HepG2 (cell line): ENCODE data around the gene USP5. TPM values are rescaled to one million over a fixed set of nuclear protein-coding genes. Genes with fewer than 3 reads are reported as not detected.

Experiments used
- ARHGAP35 ChIP-seq: sonication (generic); formaldehyde crosslinking; IDR thresholded peaks from 2 replicates; pipeline ENCODE4 v1.9.0; 2022; ENCODE audit warnings: mild to moderate bottlenecking, inconsistent platforms, moderate library complexity, missing genetic modification reagents, borderline replicate concordance
- CENPBD1 ChIP-seq: sonication (generic); formaldehyde crosslinking; IDR thresholded peaks from 2 replicates; pipeline ENCODE4 v1.8.0; 2022; ENCODE audit warnings: missing genetic modification reagents, low read depth, mild to moderate bottlenecking, borderline replicate concordance
- CHD4 ChIP-seq: fragments of 200-600 bp; sonication (generic); IDR thresholded peaks from 2 replicates; pipeline ENCODE4 v1.7.0; 2017; ENCODE audit warnings: mild to moderate bottlenecking, low read length, borderline replicate concordance
- EZH2 ChIP-seq: conservative IDR thresholded peaks from 2 replicates; pipeline ENCODE4 v1.6.1; 2012; ENCODE audit warnings: mild to moderate bottlenecking, low read depth, low read length, moderate library complexity
- FOXA1 ChIP-seq, 2 experiments: fragments of 450-650 bp in 1 of 2; sonication (generic) in 1 of 2; formaldehyde crosslinking in 1 of 2; IDR thresholded peaks; 2 replicates each; pipeline versions ENCODE4 v1.4.0 to v1.6.1; 2016 to 2020; ENCODE audit warnings: missing genetic modification reagents in 1 of 2
- FOXJ3 ChIP-seq: sonication (generic); formaldehyde crosslinking; IDR thresholded peaks from 2 replicates; pipeline ENCODE4 v1.4.0; 2020; ENCODE audit warnings: missing genetic modification reagents, mild to moderate bottlenecking, borderline replicate concordance
- HOXD1 ChIP-seq: sonication (generic); formaldehyde crosslinking; IDR thresholded peaks from 2 replicates; pipeline ENCODE4 v1.5.0; 2020; ENCODE audit warnings: missing genetic modification reagents
- ISX ChIP-seq: sonication (generic); formaldehyde crosslinking; conservative IDR thresholded peaks from 2 replicates; pipeline ENCODE4 v1.5.0; 2020; ENCODE audit warnings: missing genetic modification reagents
- JUN ChIP-seq: sonication (generic); formaldehyde crosslinking; IDR thresholded peaks from 2 replicates; pipeline ENCODE4 v1.4.0; 2020; ENCODE audit warnings: mild to moderate bottlenecking, missing genetic modification reagents
- MAFK ChIP-seq, 2 experiments: IDR thresholded peaks in 1 of 2; conservative IDR thresholded peaks in 1 of 2; 2 replicates each; pipeline ENCODE4 v1.6.1; 2011; ENCODE audit warnings: improper control_type of control experiment in 2 of 2, low read length in 2 of 2
- MEF2D ChIP-seq: sonication (generic); formaldehyde crosslinking; IDR thresholded peaks from 2 replicates; pipeline ENCODE4 v1.5.1; 2020; ENCODE audit warnings: mild to moderate bottlenecking, missing genetic modification reagents
- MEIS2 ChIP-seq: sonication (generic); formaldehyde crosslinking; IDR thresholded peaks from 2 replicates; pipeline ENCODE4 v1.9.0; 2021; ENCODE audit warnings: mild to moderate bottlenecking, missing genetic modification reagents
- NBN ChIP-seq: fragments of 450-650 bp; conservative IDR thresholded peaks from 2 replicates; pipeline ENCODE4 v1.6.1; 2017
- NR0B2 ChIP-seq: sonication (generic); formaldehyde crosslinking; IDR thresholded peaks from 2 replicates; pipeline ENCODE4 v1.4.0; 2020; ENCODE audit warnings: mild to moderate bottlenecking, missing genetic modification reagents
- RCOR2 ChIP-seq: IDR thresholded peaks from 2 replicates; pipeline ENCODE4 v1.6.1; 2016; ENCODE audit warnings: missing biosample characterization, missing genetic modification reagents
- RFXANK ChIP-seq: IDR thresholded peaks from 2 replicates; pipeline ENCODE4 v1.6.1; 2016
- RORA ChIP-seq: sonication (generic); formaldehyde crosslinking; IDR thresholded peaks from 2 replicates; pipeline ENCODE4 v1.5.0; 2020; ENCODE audit warnings: mild to moderate bottlenecking, missing genetic modification reagents, moderate library complexity
- TAF15 ChIP-seq: fragments of 200-400 bp; formaldehyde crosslinking; IDR thresholded peaks from one replicate; pipeline ENCODE4 v1.6.1; 2018; ENCODE audit warnings: mild to moderate bottlenecking, low read depth, low read length; ENCODE audit not compliant: poor library complexity, severe bottlenecking
- TBP ChIP-seq: sonication (generic); formaldehyde crosslinking; IDR thresholded peaks from 2 replicates; pipeline ENCODE4 v1.5.0; 2020; ENCODE audit warnings: missing genetic modification reagents
- ZEB1 ChIP-seq: IDR thresholded peaks from 2 replicates; pipeline ENCODE4 v1.6.1; 2012; ENCODE audit warnings: mild to moderate bottlenecking, low read depth, inconsistent platforms; ENCODE audit not compliant: insufficient replicate concordance
- ZFP36 ChIP-seq: fragments of 150-350 bp; IDR thresholded peaks from 2 replicates; pipeline ENCODE4 v1.6.1; 2018; ENCODE audit warnings: borderline replicate concordance, low read length, low read depth; ENCODE audit not compliant: partially characterized antibody
- ZNF326 ChIP-seq: sonication (generic); formaldehyde crosslinking; IDR thresholded peaks from 2 replicates; pipeline ENCODE4 v1.4.0; 2020; ENCODE audit warnings: missing genetic modification reagents, borderline replicate concordance
- ZNF556 ChIP-seq: sonication (generic); formaldehyde crosslinking; IDR thresholded peaks from 2 replicates; pipeline ENCODE4 v1.4.0; 2020; ENCODE audit warnings: mild to moderate bottlenecking, missing genetic modification reagents, borderline replicate concordance
- ZNF558 ChIP-seq: sonication (generic); formaldehyde crosslinking; IDR thresholded peaks from 2 replicates; pipeline ENCODE4 v1.9.0; 2022; ENCODE audit warnings: mild to moderate bottlenecking, missing genetic modification reagents, borderline replicate concordance
- ZNF572 ChIP-seq: sonication (generic); formaldehyde crosslinking; IDR thresholded peaks from 2 replicates; pipeline ENCODE4 v1.5.1; 2020; ENCODE audit warnings: mild to moderate bottlenecking, missing genetic modification reagents
- ZNF576 ChIP-seq: sonication (generic); formaldehyde crosslinking; IDR thresholded peaks from 2 replicates; pipeline ENCODE4 v1.4.0; 2020; ENCODE audit warnings: mild to moderate bottlenecking, missing genetic modification reagents
- ZNF598 ChIP-seq: sonication (generic); formaldehyde crosslinking; IDR thresholded peaks from 2 replicates; pipeline ENCODE4 v1.5.1; 2020; ENCODE audit warnings: mild to moderate bottlenecking, missing genetic modification reagents, borderline replicate concordance
- ZNF704 ChIP-seq: sonication (generic); formaldehyde crosslinking; IDR thresholded peaks from 2 replicates; pipeline ENCODE4 v1.8.1; 2023; ENCODE audit warnings: mild to moderate bottlenecking, inconsistent platforms, moderate library complexity, missing genetic modification reagents, borderline replicate concordance
- ZNF737 ChIP-seq: sonication (generic); formaldehyde crosslinking; IDR thresholded peaks from 2 replicates; pipeline ENCODE4 v1.5.0; 2020; ENCODE audit warnings: missing genetic modification reagents, mild to moderate bottlenecking, borderline replicate concordance
- polyA plus RNA-seq, 8 experiments: library from polyadenylated mRNA; depleted of rRNA in 3 of 8; stranded (reverse) in 7 of 8; unstranded in 1 of 8; fragments of >200 nt; fragmentation: Illumina TruSeq in 4 of 8; extraction: Trizol in 4 of 8; gene quantifications; 2 replicates each; pipeline versions ENCODE4 v1.2.1 to v1.2.3, GENCODE V29; 2011 to 2016; ENCODE audit warnings: low read depth in 4 of 8, missing spikeins in 1 of 8, mixed read lengths in 1 of 8; ENCODE audit not compliant: insufficient read depth in 1 of 8
- total RNA-seq, 5 experiments: library from RNA; depleted of rRNA; stranded (reverse); fragments of >200 nt; fragmentation: Illumina TruSeq; extraction: Trizol; gene quantifications; 2 replicates each; pipeline ENCODE4 v1.2.3, GENCODE V29; 2016; ENCODE audit warnings: low read depth in 1 of 5

The USP5 gene
- total and polyA plus RNA-seq, 2 of the 13 experiments (the other 11 are each of a cell fraction or from before 2014, with no cell fraction given): 39.6 to 56.0 TPM

GRCh38 chr12:6904280-6905276 is 52.6 kb downstream of the USP5 start, which contains the start of gene LRRC23 (continued):
- TF ChIP-seq TAF15 (no peak), RCOR2 (CRISPR knock-in tag) (no peak), MEF2D (CRISPR knock-in tag) (0 out of 2 replicates have a peak, but pooled peaks have one; percentile 24), ZNF737 (CRISPR knock-in tag) (no peak), JUN (CRISPR knock-in tag) (no peak), ZNF576 (no peak), MAFK (conservative IDR thresholded peaks at IDR 0.05 in 1 of 2, IDR thresholded peaks at IDR 0.05 in 1 of 2; ENCODE audit: low read length in 2 of 2) (no peak), TBP (CRISPR knock-in tag) (no peak), CENPBD1 (CRISPR knock-in tag) (no peak), HOXD1 (CRISPR knock-in tag) (no peak), ARHGAP35 (CRISPR knock-in tag) (no peak), ZFP36 (no peak), FOXA1 (IDR thresholded peaks at IDR 0.05) (no peak), FOXA1 (CRISPR knock-in tag; IDR thresholded peaks at IDR 0.05) (no peak), RORA (CRISPR knock-in tag) (no peak), ZNF558 (no peak), CHD4 (no peak), FOXJ3 (no peak), ZNF704 (no peak), ZNF556 (no peak), NBN (no peak), ZNF598 (CRISPR knock-in tag) (no peak), ZEB1 (no peak), ZNF572 (CRISPR knock-in tag) (no peak), ZNF326 (CRISPR knock-in tag) (no peak), EZH2 (no peak), MEIS2 (CRISPR knock-in tag) (no peak), RFXANK (no peak), NR0B2 (CRISPR knock-in tag) (no peak), ISX (no peak)
